ENCODE data around the gene KRTAP13-2. TPM values are rescaled to one million over a fixed set of nuclear protein-coding genes. Genes with fewer than 3 reads are reported as not detected.

Gene KRTAP13-2
- total and polyA plus RNA-seq, 2 of the 8 experiments (the other 6 are each of a cell fraction or from before 2014, with no cell fraction given) = not detected

DNA sequence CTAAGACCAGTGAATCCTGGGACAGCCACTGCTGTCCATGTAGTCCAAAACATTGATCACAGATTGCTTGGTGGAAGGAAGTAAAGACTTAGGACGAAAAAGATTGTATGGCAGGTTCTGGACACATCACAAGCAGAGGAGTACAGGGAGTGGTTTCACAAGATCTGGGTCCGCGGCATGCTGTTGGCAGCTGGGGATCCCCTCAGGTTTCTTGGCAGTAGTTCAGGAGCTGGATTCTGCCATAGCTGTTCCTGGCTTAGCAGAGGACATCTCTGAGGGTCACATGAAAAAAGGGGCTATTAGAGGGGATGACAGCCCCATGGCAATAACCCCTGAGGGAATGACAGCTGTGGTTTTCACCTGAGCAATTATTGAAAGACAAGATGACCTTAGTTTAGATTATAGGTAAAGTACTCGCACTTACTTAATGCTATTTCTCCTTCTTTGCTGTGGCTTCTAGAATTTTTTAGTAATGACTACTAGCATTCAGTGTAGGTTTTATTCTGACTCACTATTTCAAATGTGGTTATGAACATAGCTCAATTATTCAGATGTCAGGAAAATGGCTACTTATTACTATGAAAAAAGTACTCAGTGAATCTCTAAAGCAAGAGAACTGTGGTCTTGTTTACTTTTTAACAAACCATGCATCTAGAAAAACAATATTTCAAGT lies 42.7 kb downstream of the KRTAP13-2 start (continued):
- TF ChIP-seq, protein P1, sequence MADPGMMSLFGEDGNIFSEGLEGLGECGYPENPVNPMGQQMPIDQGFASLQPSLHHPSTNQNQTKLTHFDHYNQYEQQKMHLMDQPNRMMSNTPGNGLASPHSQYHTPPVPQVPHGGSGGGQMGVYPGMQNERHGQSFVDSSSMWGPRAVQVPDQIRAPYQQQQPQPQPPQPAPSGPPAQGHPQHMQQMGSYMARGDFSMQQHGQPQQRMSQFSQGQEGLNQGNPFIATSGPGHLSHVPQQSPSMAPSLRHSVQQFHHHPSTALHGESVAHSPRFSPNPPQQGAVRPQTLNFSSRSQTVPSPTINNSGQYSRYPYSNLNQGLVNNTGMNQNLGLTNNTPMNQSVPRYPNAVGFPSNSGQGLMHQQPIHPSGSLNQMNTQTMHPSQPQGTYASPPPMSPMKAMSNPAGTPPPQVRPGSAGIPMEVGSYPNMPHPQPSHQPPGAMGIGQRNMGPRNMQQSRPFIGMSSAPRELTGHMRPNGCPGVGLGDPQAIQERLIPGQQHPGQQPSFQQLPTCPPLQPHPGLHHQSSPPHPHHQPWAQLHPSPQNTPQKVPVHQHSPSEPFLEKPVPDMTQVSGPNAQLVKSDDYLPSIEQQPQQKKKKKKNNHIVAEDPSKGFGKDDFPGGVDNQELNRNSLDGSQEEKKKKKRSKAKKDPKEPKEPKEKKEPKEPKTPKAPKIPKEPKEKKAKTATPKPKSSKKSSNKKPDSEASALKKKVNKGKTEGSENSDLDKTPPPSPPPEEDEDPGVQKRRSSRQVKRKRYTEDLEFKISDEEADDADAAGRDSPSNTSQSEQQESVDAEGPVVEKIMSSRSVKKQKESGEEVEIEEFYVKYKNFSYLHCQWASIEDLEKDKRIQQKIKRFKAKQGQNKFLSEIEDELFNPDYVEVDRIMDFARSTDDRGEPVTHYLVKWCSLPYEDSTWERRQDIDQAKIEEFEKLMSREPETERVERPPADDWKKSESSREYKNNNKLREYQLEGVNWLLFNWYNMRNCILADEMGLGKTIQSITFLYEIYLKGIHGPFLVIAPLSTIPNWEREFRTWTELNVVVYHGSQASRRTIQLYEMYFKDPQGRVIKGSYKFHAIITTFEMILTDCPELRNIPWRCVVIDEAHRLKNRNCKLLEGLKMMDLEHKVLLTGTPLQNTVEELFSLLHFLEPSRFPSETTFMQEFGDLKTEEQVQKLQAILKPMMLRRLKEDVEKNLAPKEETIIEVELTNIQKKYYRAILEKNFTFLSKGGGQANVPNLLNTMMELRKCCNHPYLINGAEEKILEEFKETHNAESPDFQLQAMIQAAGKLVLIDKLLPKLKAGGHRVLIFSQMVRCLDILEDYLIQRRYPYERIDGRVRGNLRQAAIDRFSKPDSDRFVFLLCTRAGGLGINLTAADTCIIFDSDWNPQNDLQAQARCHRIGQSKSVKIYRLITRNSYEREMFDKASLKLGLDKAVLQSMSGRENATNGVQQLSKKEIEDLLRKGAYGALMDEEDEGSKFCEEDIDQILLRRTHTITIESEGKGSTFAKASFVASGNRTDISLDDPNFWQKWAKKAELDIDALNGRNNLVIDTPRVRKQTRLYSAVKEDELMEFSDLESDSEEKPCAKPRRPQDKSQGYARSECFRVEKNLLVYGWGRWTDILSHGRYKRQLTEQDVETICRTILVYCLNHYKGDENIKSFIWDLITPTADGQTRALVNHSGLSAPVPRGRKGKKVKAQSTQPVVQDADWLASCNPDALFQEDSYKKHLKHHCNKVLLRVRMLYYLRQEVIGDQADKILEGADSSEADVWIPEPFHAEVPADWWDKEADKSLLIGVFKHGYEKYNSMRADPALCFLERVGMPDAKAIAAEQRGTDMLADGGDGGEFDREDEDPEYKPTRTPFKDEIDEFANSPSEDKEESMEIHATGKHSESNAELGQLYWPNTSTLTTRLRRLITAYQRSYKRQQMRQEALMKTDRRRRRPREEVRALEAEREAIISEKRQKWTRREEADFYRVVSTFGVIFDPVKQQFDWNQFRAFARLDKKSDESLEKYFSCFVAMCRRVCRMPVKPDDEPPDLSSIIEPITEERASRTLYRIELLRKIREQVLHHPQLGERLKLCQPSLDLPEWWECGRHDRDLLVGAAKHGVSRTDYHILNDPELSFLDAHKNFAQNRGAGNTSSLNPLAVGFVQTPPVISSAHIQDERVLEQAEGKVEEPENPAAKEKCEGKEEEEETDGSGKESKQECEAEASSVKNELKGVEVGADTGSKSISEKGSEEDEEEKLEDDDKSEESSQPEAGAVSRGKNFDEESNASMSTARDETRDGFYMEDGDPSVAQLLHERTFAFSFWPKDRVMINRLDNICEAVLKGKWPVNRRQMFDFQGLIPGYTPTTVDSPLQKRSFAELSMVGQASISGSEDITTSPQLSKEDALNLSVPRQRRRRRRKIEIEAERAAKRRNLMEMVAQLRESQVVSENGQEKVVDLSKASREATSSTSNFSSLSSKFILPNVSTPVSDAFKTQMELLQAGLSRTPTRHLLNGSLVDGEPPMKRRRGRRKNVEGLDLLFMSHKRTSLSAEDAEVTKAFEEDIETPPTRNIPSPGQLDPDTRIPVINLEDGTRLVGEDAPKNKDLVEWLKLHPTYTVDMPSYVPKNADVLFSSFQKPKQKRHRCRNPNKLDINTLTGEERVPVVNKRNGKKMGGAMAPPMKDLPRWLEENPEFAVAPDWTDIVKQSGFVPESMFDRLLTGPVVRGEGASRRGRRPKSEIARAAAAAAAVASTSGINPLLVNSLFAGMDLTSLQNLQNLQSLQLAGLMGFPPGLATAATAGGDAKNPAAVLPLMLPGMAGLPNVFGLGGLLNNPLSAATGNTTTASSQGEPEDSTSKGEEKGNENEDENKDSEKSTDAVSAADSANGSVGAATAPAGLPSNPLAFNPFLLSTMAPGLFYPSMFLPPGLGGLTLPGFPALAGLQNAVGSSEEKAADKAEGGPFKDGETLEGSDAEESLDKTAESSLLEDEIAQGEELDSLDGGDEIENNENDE (IDR thresholded peaks at IDR 0.05; ENCODE audit: insufficient replicate concordance, low read length) = no peak
- no peak for TF ChIP-seq SRF (IDR thresholded peaks at IDR 0.05; ENCODE audit: low read depth, low read length)
- TF ChIP-seq EP300 (IDR thresholded peaks at IDR 0.05; ENCODE audit: borderline replicate concordance in 1 of 2, low read depth in 2 of 2, low read length in 2 of 2) = no peak

Measured in H1 (cell line).